NCI-H524 (cell line): ENCODE data around the gene PHLDB3.
"Not testable (repeated sequence)": the region's sequence is repeated elsewhere in the genome, so short reads cannot be mapped to it uniquely, and the experiment has no call there.

Experiments
- DNase-seq, 2 experiments: peaks; one replicate each; lab custom pipeline; 2025; lab: John Stamatoyannopoulos, UW

Gene PHLDB3

GRCh38 chr19:43504426-43505185 lies at the start of gene PHLDB3:
Gene PHLDB3 (minus strand): TSS chr19:43504746. CDS start chr19:43504118, 628 bp downstream.
- DNase-seq = peak in 1 of 2 experiments; percentile 56

GRCh38 chr19:43553656-43554055 lies 49.1 kb upstream of the PHLDB3 start:
- peak; percentile 60 to 64 for DNase-seq

DNA sequence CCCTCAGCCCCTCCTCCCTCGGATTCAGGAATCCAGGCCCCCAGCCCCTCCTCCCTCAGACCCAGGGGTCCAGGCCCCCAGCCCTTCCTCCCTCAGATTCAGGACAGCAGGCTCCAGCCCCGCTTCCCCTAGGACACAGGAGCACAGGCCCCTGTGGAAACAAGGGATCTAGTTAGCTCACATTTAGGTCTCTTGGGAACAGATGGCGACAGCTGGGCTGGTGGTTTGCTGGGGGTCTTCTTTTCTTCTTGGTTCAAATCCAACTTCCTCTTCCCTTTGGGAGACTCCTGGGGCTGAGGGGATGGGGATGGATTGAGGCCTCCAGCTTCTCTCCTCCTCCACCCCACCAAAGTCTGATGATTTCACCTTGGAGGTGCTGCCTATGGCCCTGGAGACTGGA lies 48.1 kb upstream of the PHLDB3 start:
- peak; percentile 71 to 86 for DNase-seq

DNA sequence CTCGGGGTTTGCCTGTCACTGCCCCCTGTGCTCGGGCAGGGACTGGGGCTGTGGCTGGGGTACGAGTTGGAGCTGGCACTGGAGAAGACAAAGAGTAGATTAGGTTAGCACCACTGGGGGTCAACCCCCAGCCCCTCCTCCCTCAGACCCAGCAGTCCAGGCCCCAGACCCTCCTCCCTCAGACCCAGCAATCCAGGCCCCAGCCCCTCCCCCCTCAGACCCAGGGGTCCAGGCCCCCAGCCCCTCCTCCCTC lies 47.6 kb upstream of the PHLDB3 start:
- DNase-seq = no peak

GRCh38 chr19:43551399-43552197 lies 47.1 kb upstream of the PHLDB3 start:
- no peak for DNase-seq

- no peak for DNase-seq
These were observed 44.2 kb upstream of the PHLDB3 start for GRCh38 chr19:43548706-43549105.

DNA sequence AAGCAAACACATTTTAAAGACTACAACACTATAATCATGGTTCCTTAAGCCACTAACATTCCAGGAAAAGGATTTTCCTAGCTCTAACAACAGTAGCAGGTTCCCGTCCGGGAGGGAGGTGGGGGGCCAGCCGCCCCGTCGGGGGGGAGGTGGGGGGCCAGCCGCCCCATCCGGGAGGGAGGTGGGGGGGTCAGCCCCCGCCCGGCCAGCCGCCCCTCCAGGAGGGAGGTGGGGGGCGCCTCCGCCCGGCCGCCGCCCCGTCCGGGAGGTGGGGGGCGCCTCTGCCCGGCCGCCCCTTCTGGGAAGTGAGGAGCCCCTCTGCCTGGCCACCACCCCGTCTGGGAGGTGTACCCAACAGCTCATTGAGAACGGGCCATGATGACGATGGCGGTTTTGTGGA lies 43.4 kb upstream of the PHLDB3 start:
- not testable (repeated sequence) for DNase-seq

DNA sequence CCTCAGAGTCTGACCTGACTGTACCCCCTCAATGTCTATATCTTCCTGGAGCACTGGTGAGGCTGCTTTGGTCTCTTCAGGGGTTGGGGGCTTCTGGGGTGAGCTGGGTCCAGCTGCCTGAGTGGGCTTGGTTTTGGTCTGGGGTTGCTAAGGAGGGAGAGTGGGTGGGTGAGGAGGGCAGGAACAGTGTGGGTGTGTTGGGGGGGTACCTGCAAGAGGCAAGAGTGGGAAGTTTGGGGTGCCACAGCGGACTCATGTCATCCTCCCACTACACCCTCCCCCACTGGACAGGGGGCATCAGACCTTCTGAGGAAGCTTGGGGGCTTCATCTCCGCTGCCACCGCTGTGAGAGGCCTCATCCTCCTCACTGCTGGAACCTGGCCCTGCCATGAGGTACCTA lies 42.0 kb upstream of the PHLDB3 start:
- no peak for DNase-seq

GRCh38 chr19:43545981-43546380 lies 41.4 kb upstream of the PHLDB3 start:
- no peak for DNase-seq

GRCh38 chr19:43545276-43545675 lies 40.7 kb upstream of the PHLDB3 start:
- DNase-seq = no peak

GRCh38 chr19:43544077-43544476 lies 39.5 kb upstream of the PHLDB3 start:
- no peak for DNase-seq

- no peak for DNase-seq
These were observed 37.5 kb upstream of the PHLDB3 start for GRCh38 chr19:43541920-43542650.

- DNase-seq = no peak
These were observed 35.8 kb upstream of the PHLDB3 start for GRCh38 chr19:43540381-43540780.

DNA sequence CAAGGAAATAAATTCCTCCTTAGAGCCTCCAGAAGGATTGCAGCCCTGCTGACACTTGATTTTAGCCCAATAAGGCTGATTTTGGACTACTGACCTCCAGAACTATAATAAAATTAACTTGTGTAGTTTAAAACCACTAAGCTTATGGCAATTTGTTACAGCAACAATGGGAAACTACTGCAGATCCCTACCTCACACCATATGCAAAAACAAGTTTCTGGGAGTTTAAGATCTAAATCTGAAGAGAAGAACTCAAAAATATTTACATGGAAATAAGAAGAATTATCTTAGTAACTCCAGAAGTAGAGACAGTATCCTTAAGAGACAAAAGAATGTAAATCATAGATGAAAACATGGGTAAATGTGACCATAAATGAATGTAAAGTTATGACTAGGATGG lies 34.4 kb upstream of the PHLDB3 start:
- DNase-seq = no peak

GRCh38 chr19:43534816-43535761 lies 30.5 kb upstream of the PHLDB3 start:
- peak in 1 of 2 experiments; percentile 31 for DNase-seq

DNA sequence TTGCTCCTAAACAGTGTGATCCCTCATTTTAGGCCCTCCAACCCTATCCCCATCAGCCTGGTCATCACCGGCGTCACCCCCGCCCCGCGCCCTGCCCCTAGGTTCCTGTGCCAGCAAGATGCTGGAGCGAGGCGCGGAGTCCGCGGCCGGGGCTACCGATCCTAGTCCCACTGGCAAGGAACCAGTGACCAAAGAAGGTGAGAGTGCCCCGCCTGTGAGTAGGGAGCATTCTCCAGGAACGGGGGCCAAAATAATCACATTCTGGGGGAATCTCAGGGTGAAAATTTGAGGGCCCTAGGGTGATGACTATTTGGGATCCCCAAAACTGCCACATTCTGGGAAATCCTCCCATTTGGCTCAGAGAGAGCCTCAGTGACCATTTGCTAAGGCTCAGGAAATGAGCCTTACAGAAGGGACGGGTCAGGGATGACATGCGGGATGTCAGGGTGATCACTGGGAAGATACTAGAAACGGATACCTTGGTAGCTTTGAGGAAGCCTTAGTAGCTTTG lies 29.8 kb upstream of the PHLDB3 start:
- no peak for DNase-seq

DNA sequence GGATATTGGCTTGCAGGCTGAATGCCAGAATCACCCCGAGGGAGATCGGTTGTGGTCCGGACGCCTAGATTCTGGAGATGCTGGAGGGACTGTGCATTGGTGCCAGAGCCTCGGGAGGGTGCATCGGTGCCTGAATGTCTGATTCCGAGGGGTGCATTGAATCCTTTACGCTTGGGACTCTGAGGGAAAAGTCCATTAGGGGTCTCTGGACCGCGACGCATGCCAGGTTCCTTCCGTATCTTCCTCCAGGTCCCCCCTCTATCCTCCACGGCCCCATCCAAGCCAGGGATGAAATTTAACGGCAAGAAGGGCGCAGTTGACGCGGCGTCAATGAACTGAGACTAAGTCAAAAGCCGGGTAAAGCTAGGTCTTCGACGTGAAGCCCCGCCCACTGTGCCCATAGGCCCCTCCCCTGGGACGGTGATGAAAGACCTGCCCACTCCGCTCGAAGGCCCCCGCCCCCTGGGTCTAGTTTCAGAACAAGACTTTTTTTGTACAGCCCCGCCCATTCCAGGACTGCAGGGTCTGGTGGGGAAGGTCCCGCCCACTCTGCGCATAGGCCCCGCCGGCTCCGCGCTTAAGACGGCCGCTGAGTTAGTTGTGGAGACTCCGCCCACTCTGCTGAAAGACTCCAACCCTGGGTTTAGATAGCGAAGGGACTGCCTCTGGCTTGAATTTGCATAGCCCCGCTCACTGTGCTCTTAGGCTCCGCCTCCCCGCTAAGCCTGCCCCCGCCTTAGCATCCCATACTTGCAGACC lies 29.2 kb upstream of the PHLDB3 start:
- peak; percentile 71 to 74 for DNase-seq

GRCh38 chr19:43532962-43533545 lies 28.5 kb upstream of the PHLDB3 start, which contains the start of gene ZNF575:
Gene ZNF575 (plus strand): TSS chr19:43533188. CDS start chr19:43534423, 1,235 bp downstream.
- peak; percentile 42 to 70 for DNase-seq

GRCh38 chr19:43532571-43532961 lies 28.0 kb upstream of the PHLDB3 start:
- no peak for DNase-seq
